ENCODE data around the gene FGFRL1.

DNA sequence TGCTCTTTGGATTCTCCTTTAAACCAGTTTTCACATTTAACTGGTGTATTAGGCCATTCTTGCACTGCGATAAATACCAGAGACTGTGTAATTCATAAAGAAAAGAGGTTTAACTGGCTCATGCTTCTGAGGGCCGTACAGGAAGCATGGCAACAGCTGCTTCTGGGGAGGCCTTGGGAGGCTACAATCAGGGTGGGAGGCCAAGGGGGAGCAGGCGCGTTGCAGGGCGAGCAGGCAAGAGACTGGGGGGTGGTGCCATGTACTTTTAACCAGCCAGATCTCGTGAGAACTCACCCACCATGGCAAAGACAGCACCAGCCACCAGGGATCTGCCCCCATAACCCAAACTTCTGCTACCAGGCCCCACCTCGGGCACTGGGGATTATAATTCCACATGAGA, 63.8 kb downstream of the FGFRL1 start:
- TF ChIP-seq POLR2AphosphoS5 (IDR thresholded peaks at IDR 0.05; ENCODE audit: low read depth, low read length) (no peak), REST (IDR thresholded peaks at IDR 0.05; ENCODE audit: insufficient read depth in 1 of 2, low read depth in 2 of 2, low read length in 2 of 2) (no peak), TAF1 (IDR thresholded peaks at IDR 0.05; ENCODE audit: borderline replicate concordance, insufficient read depth, low read length) (no peak), SIN3A (IDR thresholded peaks at IDR 0.05; ENCODE audit: borderline replicate concordance, insufficient read depth, low read length) (no peak), FOXP2 (optimal IDR thresholded peaks at IDR 0.05; ENCODE audit: borderline replicate concordance, extremely low read depth, extremely low read length, insufficient read depth) (no peak)
